GM04504 (cell line): ENCODE data around the gene LRPPRC.

Experiments
- DNase-seq: peaks from one replicate; pipeline ENCODE4 v3.0.0-alpha.2; 2012; ENCODE audit warnings: low read depth

Gene LRPPRC

GRCh38 chr2:43906448-43907109 is 89.2 kb downstream of the LRPPRC start:
- no peak for DNase-seq

- DNase-seq = no peak
These were observed 89.9 kb downstream of the LRPPRC start for GRCh38 chr2:43905871-43906270.

- DNase-seq = no peak
These were observed 90.4 kb downstream of the LRPPRC start for GRCh38 chr2:43905371-43905803.

- no peak for DNase-seq
These were observed 96.2 kb downstream of the LRPPRC start for GRCh38 chr2:43899589-43899988.

GRCh38 chr2:43898838-43899346 is 96.9 kb downstream of the LRPPRC start:
- DNase-seq = no peak

GRCh38 chr2:43898134-43898837 is 97.5 kb downstream of the LRPPRC start:
- no peak for DNase-seq

- no peak for DNase-seq
These were observed 98.3 kb downstream of the LRPPRC start for GRCh38 chr2:43897492-43897891.

GRCh38 chr2:43896906-43897305 is 98.9 kb downstream of the LRPPRC start:
- no peak for DNase-seq

- no peak for DNase-seq
These were observed 101.0 kb downstream of the LRPPRC start for GRCh38 chr2:43894743-43895142.

- DNase-seq = no peak
These were observed 104.9 kb downstream of the LRPPRC start for GRCh38 chr2:43890855-43891254.

GRCh38 chr2:43889416-43889815 is 106.4 kb downstream of the LRPPRC start:
- DNase-seq = no peak

GRCh38 chr2:43887176-43887575 is 108.6 kb downstream of the LRPPRC start:
- DNase-seq = no peak

- no peak for DNase-seq
These were observed 110.6 kb downstream of the LRPPRC start for GRCh38 chr2:43885132-43885632.

GRCh38 chr2:43884689-43885088 is 111.1 kb downstream of the LRPPRC start:
- DNase-seq = no peak

GRCh38 chr2:43882312-43882711 is 113.5 kb downstream of the LRPPRC start:
- no peak for DNase-seq

GRCh38 chr2:43880952-43881351 is 114.8 kb downstream of the LRPPRC start:
- no peak for DNase-seq

- DNase-seq = no peak
These were observed 115.3 kb downstream of the LRPPRC start for GRCh38 chr2:43880471-43880870.

GRCh38 chr2:43879261-43879660 is 116.5 kb downstream of the LRPPRC start:
- no peak for DNase-seq

GRCh38 chr2:43877782-43878464 is 117.9 kb downstream of the LRPPRC start:
- peak; percentile 16 for DNase-seq

GRCh38 chr2:43874776-43875451 is 120.9 kb downstream of the LRPPRC start:
- no peak for DNase-seq

GRCh38 chr2:43872151-43872550 is 123.6 kb downstream of the LRPPRC start:
- no peak for DNase-seq

GRCh38 chr2:43855292-43855691 is 140.5 kb downstream of the LRPPRC start:
- no peak for DNase-seq
